ENCODE results near the gene AP1AR.

GRCh38 chr4:112276113-112276512, 44.5 kb downstream of the AP1AR start:
- TF ChIP-seq POLR2A (IDR thresholded peaks at IDR 0.05) (no peak), CTCF (IDR thresholded peaks at IDR 0.05) (no peak)

Data from tibial nerve (tissue), 3 donors.